GM12878 (cell line): Measurements from ENCODE around the gene TPI1. TPM values are rescaled to one million over a fixed set of nuclear protein-coding genes. Genes with fewer than 3 reads are reported as not detected.

Source experiments
- CEBPZ ChIP-seq: fragments of 150-350 bp; IDR thresholded peaks from 2 replicates; pipeline ENCODE4 v1.6.1; 2016; ENCODE audit warnings: low read depth, low read length
- CHD1 ChIP-seq: IDR thresholded peaks from 2 replicates; pipeline ENCODE4 v1.6.1; 2012; ENCODE audit warnings: low read depth, low read length, improper control_type of control experiment
- E4F1 ChIP-seq: fragments of 450-650 bp; IDR thresholded peaks from 2 replicates; pipeline ENCODE4 v1.6.1; 2018; ENCODE audit warnings: borderline replicate concordance, mild to moderate bottlenecking; ENCODE audit not compliant: partially characterized antibody
- FOS ChIP-seq: IDR thresholded peaks from 3 replicates; pipeline ENCODE4 v1.6.1; 2011; ENCODE audit warnings: borderline replicate concordance; ENCODE audit not compliant: insufficient read length; ENCODE audit errors: extremely low read depth
- HDAC2 ChIP-seq: fragments of 200-600 bp; sonication (generic); IDR thresholded peaks from 2 replicates; pipeline ENCODE4 v1.6.1; 2017
- MEF2B ChIP-seq: fragments of 450-650 bp; IDR thresholded peaks from 2 replicates; pipeline ENCODE4 v1.6.1; 2018; ENCODE audit warnings: mild to moderate bottlenecking, moderate library complexity; ENCODE audit not compliant: partially characterized antibody, poor library complexity, severe bottlenecking
- MXI1 ChIP-seq: fragments of 150-350 bp; IDR thresholded peaks from 2 replicates; pipeline ENCODE4 v1.6.1; 2011; ENCODE audit warnings: low read depth, mild to moderate bottlenecking, inconsistent platforms, low read length, improper control_type of control experiment
- MYB ChIP-seq: fragments of 150-350 bp; IDR thresholded peaks from 2 replicates; pipeline ENCODE4 v1.6.1; 2014; ENCODE audit warnings: mild to moderate bottlenecking, low read depth, low read length, borderline replicate concordance
- RAD51 ChIP-seq: fragments of 450-650 bp; IDR thresholded peaks from 2 replicates; pipeline ENCODE4 v1.6.1; 2016; ENCODE audit warnings: moderate library complexity, mild to moderate bottlenecking, inconsistent platforms
- SUZ12 ChIP-seq: fragments of 200-600 bp; sonication (generic); IDR thresholded peaks from one replicate; pipeline ENCODE4 v1.6.1; 2018; ENCODE audit warnings: antibody characterized with exemption, mild to moderate bottlenecking; ENCODE audit not compliant: unreplicated experiment
- TCF7 ChIP-seq: IDR thresholded peaks from 2 replicates; pipeline ENCODE4 v1.6.1; 2014; ENCODE audit warnings: antibody characterized with exemption, borderline replicate concordance
- WRNIP1 ChIP-seq: IDR thresholded peaks from 2 replicates; pipeline ENCODE4 v1.6.1; 2011; ENCODE audit warnings: low read depth, low read length, improper control_type of control experiment, borderline replicate concordance
- ZBTB4 ChIP-seq: fragments of 450-650 bp; formaldehyde crosslinking; IDR thresholded peaks from 2 replicates; pipeline ENCODE4 v1.4.0; 2022; ENCODE audit warnings: mild to moderate bottlenecking, moderate library complexity
- ZNF24 ChIP-seq: fragments of 450-650 bp; IDR thresholded peaks from 2 replicates; pipeline ENCODE4 v1.6.1; 2017; ENCODE audit warnings: antibody characterized with exemption, mild to moderate bottlenecking
- ZNF384 ChIP-seq: IDR thresholded peaks from 2 replicates; pipeline ENCODE4 v1.6.1; 2012; ENCODE audit warnings: low read depth, mild to moderate bottlenecking, low read length, improper control_type of control experiment, borderline replicate concordance
- ZNF687 ChIP-seq: fragments of 450-650 bp; IDR thresholded peaks from 2 replicates; pipeline ENCODE4 v1.6.1; 2017; ENCODE audit warnings: mild to moderate bottlenecking, moderate library complexity
- polyA plus RNA-seq, 11 experiments: library from polyadenylated mRNA; depleted of rRNA in 4 of 11; unstranded in 6 of 11; stranded (reverse) in 5 of 11; fragments of >200 nt; fragmentation: Nextera tagmentation in 4 of 11; fragmentation: Illumina TruSeq in 1 of 11; extraction: Ambion mirVana in 4 of 11; extraction: Trizol in 1 of 11; gene quantifications; 1 replicate in 1 of 11; 2 replicates in 10 of 11; pipeline versions ENCODE4 v1.2.1 to v1.2.3, GENCODE V29; 2011 to 2016; ENCODE audit warnings: inconsistent platforms in 2 of 11, missing spikeins in 2 of 11, low read depth in 1 of 11
- total RNA-seq, 4 experiments: library from RNA; depleted of rRNA in 3 of 4; stranded (reverse); fragments of >200 nt in 3 of 4; fragmentation: Illumina TruSeq in 1 of 4; extraction: Trizol in 1 of 4; gene quantifications; 2 replicates each; pipeline versions ENCODE4 v1.2.1 to v1.2.3, GENCODE V29; 2013 to 2021

TPI1 gene
- total and polyA plus RNA-seq, 10 of the 15 experiments (the other 5 are each of a cell fraction or from before 2014, with no cell fraction given), result 916 to 7,349 (median 1,677) TPM

- TF ChIP-seq MXI1 (peak; percentile 52; the same call in 1 of the 2 replicates), ZNF687 (peak; percentile 47; the same call in 1 of the 2 replicates), HDAC2 (no peak), FOS (peak; percentile 95), MYB (no peak), SUZ12 (no peak), MEF2B (no peak), RAD51 (no peak), ZNF24 (no peak), CHD1 (0 out of 2 replicates have a peak, but pooled peaks have one; percentile 57), TCF7 (no peak), WRNIP1 (no peak), ZBTB4 (CRISPR knock-in tag) (no peak), E4F1 (no peak), CEBPZ (peak; percentile 81), ZNF384 (no peak)
Observed at GRCh38 chr12:6851153-6851920, 16.0 kb upstream of the TPI1 start, which contains the start of gene CDCA3 (continued).
